ENCODE results near the gene HERC3.

DNA sequence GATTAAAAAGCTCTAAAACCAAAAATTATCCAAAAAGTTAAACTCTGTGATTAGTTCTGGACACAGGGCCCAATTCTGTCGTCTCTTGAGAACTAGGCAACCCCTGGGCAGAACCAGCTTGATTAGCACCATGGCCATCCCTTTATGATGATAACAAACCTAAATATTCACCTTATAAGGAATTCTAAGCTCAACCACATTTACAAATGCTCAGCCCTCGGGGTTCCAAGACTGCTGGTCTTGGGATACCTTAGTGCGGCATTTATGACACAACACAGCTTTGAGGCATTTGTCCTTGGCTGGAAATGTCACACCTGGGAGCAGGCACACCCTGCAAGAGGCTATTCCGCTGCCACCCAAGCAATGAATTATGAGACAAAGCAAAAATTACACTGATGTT lies 132.9 kb downstream of the HERC3 start:
- TF ChIP-seq POLR2A (IDR thresholded peaks at IDR 0.05): no peak
- TF ChIP-seq, protein P1, sequence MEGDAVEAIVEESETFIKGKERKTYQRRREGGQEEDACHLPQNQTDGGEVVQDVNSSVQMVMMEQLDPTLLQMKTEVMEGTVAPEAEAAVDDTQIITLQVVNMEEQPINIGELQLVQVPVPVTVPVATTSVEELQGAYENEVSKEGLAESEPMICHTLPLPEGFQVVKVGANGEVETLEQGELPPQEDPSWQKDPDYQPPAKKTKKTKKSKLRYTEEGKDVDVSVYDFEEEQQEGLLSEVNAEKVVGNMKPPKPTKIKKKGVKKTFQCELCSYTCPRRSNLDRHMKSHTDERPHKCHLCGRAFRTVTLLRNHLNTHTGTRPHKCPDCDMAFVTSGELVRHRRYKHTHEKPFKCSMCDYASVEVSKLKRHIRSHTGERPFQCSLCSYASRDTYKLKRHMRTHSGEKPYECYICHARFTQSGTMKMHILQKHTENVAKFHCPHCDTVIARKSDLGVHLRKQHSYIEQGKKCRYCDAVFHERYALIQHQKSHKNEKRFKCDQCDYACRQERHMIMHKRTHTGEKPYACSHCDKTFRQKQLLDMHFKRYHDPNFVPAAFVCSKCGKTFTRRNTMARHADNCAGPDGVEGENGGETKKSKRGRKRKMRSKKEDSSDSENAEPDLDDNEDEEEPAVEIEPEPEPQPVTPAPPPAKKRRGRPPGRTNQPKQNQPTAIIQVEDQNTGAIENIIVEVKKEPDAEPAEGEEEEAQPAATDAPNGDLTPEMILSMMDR (IDR thresholded peaks at IDR 0.05): no peak

Measured in testis (tissue), 2 donors.